Activated CD8-positive, alpha-beta memory T cell treated with anti-CD3 and anti-CD28 coated beads, Interleukin-2, amount 10 ng/mL, durations not matched to agents 7 days and 5 days (primary cell): ENCODE data around the gene HAUS8. TPM values are rescaled to one million over a fixed set of nuclear protein-coding genes. Genes with fewer than 3 reads are reported as not detected.
"Not testable (repeated sequence)": the region's sequence is repeated elsewhere in the genome, so short reads cannot be mapped to it uniquely, and the experiment has no call there.

ENCODE experiments used
- ATAC-seq: fragments of 150-1000 bp; cut with Tn5 transposase; one replicate; pipeline ENCODE4 v1.10.0; 2021; ENCODE audit warnings: moderate library complexity
- CTCF ChIA-PET: fragments of 350-600 bp; sonication (Branson Sonifier 250); formaldehyde crosslinking; loops from one replicate; lab custom pipeline; 2021; ENCODE audit warnings: antibody characterized with exemption; lab: Charles Lee
- DNase-seq: peaks from one replicate; pipeline ENCODE4 v3.0.0-alpha.2; 2020
- H3K27ac Mint-ChIP-seq: one replicate; pipeline ENCODE4 v1.8.0; 2021; ENCODE audit warnings: mild to moderate bottlenecking, mixed read lengths
- H3K27me3 Mint-ChIP-seq: one replicate; pipeline ENCODE4 v1.8.0; 2021; ENCODE audit warnings: mixed read lengths
- H3K36me3 Mint-ChIP-seq: one replicate; pipeline ENCODE4 v1.8.0; 2021; ENCODE audit warnings: mild to moderate bottlenecking, mixed read lengths
- H3K4me1 Mint-ChIP-seq: one replicate; pipeline ENCODE4 v1.8.0; 2021; ENCODE audit warnings: mixed read lengths
- H3K4me3 Mint-ChIP-seq: one replicate; pipeline ENCODE4 v1.8.0; 2021; ENCODE audit warnings: mild to moderate bottlenecking, moderate library complexity, mixed read lengths
- H3K9me3 Mint-ChIP-seq: one replicate; pipeline ENCODE4 v1.8.0; 2022; ENCODE audit warnings: low read depth, mixed read lengths
- total RNA-seq, 2 experiments: library from RNA; stranded (reverse); gene quantifications; one replicate each; pipeline ENCODE4 v1.2.3, GENCODE V29; 2021

Gene HAUS8
- total RNA-seq, 2 experiments from 2014 or later = 62.1 to 73.0 TPM

DNA sequence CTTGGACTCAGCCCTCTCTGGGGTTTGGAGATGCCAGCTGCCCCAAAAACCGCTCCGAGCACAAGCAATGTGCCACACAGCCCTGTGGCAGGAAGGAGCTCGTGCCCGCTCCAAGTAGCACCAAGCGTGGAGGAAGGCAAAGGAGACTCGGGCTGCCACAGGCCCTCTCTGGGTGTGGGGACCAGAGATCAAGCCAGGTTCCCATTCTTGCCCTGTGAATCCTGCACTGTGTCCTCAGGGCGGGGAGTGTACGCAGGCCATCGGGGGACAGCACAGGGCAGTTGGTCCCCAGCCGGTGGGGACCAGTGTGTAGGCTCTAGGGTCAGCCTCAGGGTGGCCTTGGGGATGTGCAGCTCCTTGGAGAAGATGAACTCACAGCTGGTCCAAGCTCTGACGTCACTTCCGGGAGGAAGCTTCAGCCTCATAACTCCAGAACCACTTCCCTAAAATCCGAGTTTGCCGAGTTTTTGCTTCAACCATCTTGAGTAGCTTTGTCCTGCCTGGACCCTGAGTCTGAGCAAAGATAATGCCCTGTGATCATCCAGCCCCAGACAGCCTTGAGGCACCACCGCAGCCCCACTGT is 39.3 kb downstream of the HAUS8 start:
- DNase-seq (no peak), ATAC-seq (no peak)
- H3K4me1 Mint-ChIP-seq = no peaks in the 10 kb centered on the region
- no peak overlapping the region for H3K27ac Mint-ChIP-seq
- no peaks in the 10 kb centered on the region for H3K36me3 Mint-ChIP-seq
- H3K9me3 Mint-ChIP-seq = no peaks in the 10 kb centered on the region
- no peak overlapping the region for H3K4me3 Mint-ChIP-seq
- peaks cover 6% of the 10 kb centered on the region for H3K27me3 Mint-ChIP-seq
- CTCF ChIA-PET = interaction anchor here (0.6 kb wide), 1 partner anchor 358 kb away, joined by 3 read pairs; no protein-coding TSS in a partner anchor

- Mint-ChIP-seq H3K27me3 (peaks cover 24% of the 10 kb centered on the region), H3K4me3 (no peak overlapping the region), H3K36me3 (no peaks in the 10 kb centered on the region), H3K27ac (no peak overlapping the region), H3K9me3 (no peaks in the 10 kb centered on the region), H3K4me1 (no peaks in the 10 kb centered on the region)
- DNase-seq (no peak), ATAC-seq (no peak)
- CTCF ChIA-PET = no interaction called here
Observed at GRCh38 chr19:17031741-17032140, 43.5 kb downstream of the HAUS8 start.

DNA sequence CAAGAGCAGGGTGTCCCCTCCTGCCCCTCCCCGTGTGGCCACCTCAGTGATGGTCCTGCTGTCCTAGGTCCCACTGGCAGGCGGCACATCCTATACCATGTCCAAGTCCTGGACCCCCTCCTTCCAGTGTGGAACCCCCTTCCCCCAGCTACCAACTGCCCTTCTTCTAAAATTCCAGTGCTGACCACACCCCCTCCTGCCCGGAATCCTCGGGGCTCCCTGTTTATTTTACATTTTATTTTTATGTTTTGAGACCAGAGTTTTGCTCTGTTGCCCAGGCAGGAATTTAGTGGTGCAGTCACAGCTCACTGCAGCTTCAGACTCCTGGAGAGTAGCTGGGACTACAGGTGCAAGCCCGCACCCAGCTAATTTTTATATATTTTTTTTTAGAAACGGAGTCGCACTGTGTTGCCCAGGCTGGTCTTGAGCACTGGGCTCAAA is 47.7 kb downstream of the HAUS8 start:
- peaks cover 2% of the 10 kb centered on the region for H3K36me3 Mint-ChIP-seq
- CTCF ChIA-PET = no interaction called here
- no peak overlapping the region for H3K4me3 Mint-ChIP-seq
- H3K4me1 Mint-ChIP-seq = no peaks in the 10 kb centered on the region
- DNase-seq (no peak), ATAC-seq (no peak)
- no peak overlapping the region for H3K27ac Mint-ChIP-seq
- H3K9me3 Mint-ChIP-seq = peaks cover 8% of the 10 kb centered on the region
- peaks cover 55% of the 10 kb centered on the region for H3K27me3 Mint-ChIP-seq

DNA sequence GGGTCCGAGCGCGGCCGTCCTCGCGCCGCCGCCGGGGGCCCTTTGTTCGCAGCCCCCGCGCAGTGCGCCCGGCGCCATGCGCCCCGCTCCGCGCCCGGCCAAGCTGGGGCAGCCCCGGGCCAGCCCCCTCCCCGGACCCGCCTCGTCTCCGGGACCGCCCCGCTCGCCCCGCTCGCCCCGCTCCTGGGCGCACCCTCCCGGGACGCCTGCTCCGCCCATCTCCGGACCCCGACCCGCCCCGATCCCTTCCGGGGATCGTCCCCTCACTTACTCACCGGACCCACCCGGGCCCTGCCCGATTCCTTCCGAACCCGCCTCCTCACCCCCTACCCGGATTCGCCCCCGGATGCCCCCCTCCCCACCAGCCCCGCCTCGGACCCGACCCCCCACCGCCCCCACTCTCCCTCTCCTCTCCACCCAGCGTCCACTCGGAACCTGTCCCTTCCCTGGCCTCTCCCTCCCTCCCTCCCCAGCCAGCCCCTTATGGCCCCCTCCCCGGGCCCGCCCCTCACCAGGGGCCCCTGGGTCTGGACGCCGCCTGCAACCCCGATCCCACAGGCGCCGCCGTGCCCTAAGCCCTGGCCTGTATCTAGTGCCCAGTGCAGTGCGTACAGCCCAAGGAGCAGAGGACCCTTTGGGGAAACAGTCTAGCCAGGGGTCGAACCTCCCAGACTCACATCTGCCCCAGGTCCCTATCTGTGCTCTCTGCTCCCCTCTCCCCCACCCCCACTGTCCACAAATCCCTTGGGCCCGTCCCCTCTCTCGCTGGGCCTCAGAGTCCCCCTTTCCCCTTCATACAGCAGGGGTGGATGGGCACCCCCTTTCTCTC is 48.3 kb downstream of the HAUS8 start, which contains the start of gene CPAMD8:
Gene CPAMD8 (minus strand): TSS at position 105 of the 829 bp plus-strand sequence. CDS start 168 bp downstream, outside the sequence.
- DNase-seq (no peak), ATAC-seq (no peak)
- peaks cover 2% of the 10 kb centered on the region for H3K36me3 Mint-ChIP-seq
- no peak within 1 kb of the TSS for H3K27ac Mint-ChIP-seq
- peaks cover 51% of the 10 kb centered on the region for H3K27me3 Mint-ChIP-seq
- no peaks in the 10 kb centered on the region for H3K4me1 Mint-ChIP-seq
- H3K9me3 Mint-ChIP-seq = peaks cover 8% of the 10 kb centered on the region
- no peak within 1 kb of the TSS for H3K4me3 Mint-ChIP-seq
- CTCF ChIA-PET = no interaction called here

DNA sequence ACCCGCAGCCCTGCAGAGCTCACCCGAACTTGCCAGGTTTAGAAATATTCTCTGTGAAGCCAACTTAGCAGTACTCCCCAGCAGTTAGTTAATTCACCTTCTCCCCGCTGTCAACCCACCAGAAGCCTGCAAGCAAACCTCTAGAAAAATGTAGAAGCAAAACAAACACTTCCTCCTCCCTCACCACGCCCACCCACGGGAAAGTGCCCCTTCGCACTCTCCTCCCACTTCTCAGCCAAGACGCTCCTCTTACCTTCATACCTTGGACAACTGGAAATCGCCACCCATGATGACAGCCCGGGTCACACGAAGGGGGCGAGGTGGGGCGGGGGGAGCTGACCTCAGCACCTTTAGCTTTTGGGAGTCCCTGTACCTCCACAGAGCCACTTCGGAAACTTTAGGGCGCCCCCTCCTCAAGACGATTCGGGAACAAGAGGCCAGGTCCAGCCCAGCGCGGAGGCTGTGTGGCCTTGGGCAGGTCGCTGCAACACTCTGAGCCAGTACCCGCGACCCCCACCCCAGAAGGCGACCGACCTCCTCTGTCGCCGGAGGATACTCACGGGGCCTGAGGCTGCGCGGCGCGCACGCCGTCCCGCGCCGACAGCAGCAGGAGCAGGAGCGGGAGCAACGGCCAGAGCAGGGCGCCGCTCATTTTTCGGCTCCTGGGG is 49.1 kb downstream of the HAUS8 start:
- Mint-ChIP-seq H3K27ac (no peak overlapping the region), H3K4me1 (no peaks in the 10 kb centered on the region), H3K36me3 (peaks cover 2% of the 10 kb centered on the region), H3K27me3 (peaks cover 51% of the 10 kb centered on the region), H3K4me3 (no peak overlapping the region), H3K9me3 (peaks cover 8% of the 10 kb centered on the region)
- DNase-seq = no peak
- ATAC-seq = no peak
- CTCF ChIA-PET = no interaction called here

DNA sequence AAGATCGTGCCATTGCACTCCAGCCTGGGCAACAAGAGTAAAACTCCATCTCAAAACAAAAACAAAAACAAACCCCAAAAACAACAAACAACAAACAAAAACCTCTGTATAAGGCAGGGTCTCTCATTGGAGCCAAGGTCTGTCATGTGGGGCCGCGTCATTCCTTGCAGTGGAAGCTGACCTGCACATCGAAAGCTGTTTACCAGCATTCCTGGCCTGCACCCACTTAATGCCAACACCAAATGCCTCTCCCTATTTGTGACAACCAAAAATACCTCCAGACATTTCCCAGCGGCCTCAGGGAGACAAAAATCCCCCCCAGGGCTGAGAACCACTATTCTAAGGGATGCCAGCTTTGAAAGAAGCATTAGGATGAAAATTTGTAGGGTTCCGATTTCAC is 49.9 kb downstream of the HAUS8 start:
- Mint-ChIP-seq H3K27ac (no peak overlapping the region), H3K4me3 (no peak overlapping the region), H3K9me3 (peaks cover 8% of the 10 kb centered on the region), H3K4me1 (no peaks in the 10 kb centered on the region), H3K36me3 (peaks cover 2% of the 10 kb centered on the region), H3K27me3 (peaks cover 49% of the 10 kb centered on the region)
- no peak for ATAC-seq
- DNase-seq = no peak
- CTCF ChIA-PET = no interaction called here

DNA sequence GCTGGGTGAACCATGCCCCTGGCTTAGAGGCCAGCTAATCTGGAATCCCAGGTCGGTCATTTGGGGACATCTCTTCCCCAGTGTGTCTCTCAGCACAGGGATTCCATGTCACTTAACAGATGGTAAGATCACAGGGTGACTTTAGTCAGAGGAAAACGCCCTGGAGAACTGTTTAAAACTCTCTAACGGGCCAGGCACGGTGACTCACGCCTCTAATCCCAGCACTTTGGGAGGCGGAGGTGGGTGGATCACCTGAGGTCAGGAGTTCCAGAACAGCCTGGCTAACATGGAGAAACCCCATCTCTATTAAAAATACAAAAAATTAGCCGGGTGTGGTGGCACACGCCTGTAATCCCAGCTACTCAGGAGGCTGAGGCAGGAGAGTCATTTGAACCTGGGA is 50.3 kb downstream of the HAUS8 start:
- not testable (repeated sequence) for H3K36me3 Mint-ChIP-seq, H3K4me3 Mint-ChIP-seq
- peaks cover 49% of the 10 kb centered on the region for H3K27me3 Mint-ChIP-seq

GRCh38 chr19:17023805-17024204 is 51.4 kb downstream of the HAUS8 start:
- ATAC-seq (no peak), DNase-seq (no peak)
- H3K4me3 Mint-ChIP-seq = no peak overlapping the region
- H3K36me3 Mint-ChIP-seq = peaks cover 2% of the 10 kb centered on the region
- no peak overlapping the region for H3K27ac Mint-ChIP-seq
- H3K27me3 Mint-ChIP-seq = peaks cover 48% of the 10 kb centered on the region
- CTCF ChIA-PET = no interaction called here
- peaks cover 8% of the 10 kb centered on the region for H3K9me3 Mint-ChIP-seq
- H3K4me1 Mint-ChIP-seq = no peaks in the 10 kb centered on the region

More for the DNA sequence above, 50.3 kb downstream of the HAUS8 start:
- CTCF ChIA-PET, ATAC-seq, DNase-seq, H3K27ac Mint-ChIP-seq, H3K4me1 Mint-ChIP-seq, H3K9me3 Mint-ChIP-seq: not testable (repeated sequence)

DNA sequence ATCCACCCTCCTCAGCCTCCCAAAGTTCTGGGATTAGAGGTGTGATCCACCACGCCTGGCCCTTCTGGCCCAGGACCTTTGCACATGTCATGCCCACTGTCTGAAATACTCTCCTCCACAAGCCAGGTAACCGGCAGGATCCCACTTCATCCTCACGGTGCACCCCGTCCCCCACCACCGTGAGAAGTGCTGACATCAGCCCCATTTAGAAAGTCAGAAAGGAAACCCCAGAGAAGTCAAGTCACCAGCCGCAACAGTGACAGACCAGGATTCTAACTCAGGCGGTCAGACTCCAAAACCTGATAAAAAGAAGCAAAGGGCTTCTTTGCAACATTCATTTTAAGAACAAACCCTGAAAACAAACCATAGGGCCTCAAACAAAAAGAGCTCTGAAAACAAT is 52.5 kb downstream of the HAUS8 start:
- no peak overlapping the region for H3K27ac Mint-ChIP-seq
- DNase-seq (no peak), ATAC-seq (no peak)
- peaks cover 2% of the 10 kb centered on the region for H3K36me3 Mint-ChIP-seq
- H3K4me1 Mint-ChIP-seq = no peaks in the 10 kb centered on the region
- H3K27me3 Mint-ChIP-seq = peaks cover 38% of the 10 kb centered on the region
- peaks cover 8% of the 10 kb centered on the region for H3K9me3 Mint-ChIP-seq
- CTCF ChIA-PET = no interaction called here
- no peak overlapping the region for H3K4me3 Mint-ChIP-seq

DNA sequence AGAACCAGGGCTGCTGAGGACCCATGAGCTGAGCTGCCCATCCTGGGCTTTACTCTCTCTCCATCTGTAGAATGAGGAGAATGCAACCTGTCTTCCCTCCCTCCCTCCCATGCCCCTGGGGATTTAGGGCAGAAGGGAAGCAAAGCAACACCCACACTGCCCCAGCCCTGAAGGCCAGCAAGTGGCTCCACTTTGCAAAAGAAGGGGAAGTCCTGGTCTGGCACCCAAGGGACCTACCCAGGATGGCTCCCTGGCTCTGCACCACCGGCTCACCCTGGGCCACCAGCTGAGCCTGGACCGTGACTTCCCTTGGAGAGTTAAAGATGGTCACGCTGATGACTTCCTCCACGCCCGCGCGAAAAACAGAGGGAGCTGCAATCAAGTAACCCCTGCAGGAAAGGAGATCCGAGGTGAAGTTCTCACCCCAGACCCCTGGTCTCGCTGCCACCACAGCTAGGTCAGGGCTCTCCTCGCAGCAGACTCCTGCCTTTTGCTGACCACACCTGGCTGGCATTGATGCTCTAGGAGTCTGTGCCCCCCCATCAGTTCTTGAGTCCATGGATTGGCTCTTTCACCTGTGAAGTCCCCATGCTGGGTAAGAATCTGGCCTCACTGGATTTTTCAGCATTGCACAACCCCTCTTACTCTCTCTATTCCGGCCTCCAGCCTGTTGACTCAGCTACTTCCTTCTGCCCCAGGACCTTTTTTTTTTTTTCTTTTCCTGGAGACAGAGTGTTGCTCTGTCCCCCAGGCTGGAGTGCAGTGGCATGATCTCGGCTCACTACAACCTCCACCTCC is 53.3 kb downstream of the HAUS8 start:
- peaks cover 2% of the 10 kb centered on the region for H3K36me3 Mint-ChIP-seq
- DNase-seq (no peak), ATAC-seq (no peak)
- H3K4me1 Mint-ChIP-seq = no peaks in the 10 kb centered on the region
- H3K9me3 Mint-ChIP-seq = peaks cover 8% of the 10 kb centered on the region
- no peak overlapping the region for H3K27ac Mint-ChIP-seq
- no peak overlapping the region for H3K4me3 Mint-ChIP-seq
- CTCF ChIA-PET = no interaction called here
- H3K27me3 Mint-ChIP-seq = peaks cover 33% of the 10 kb centered on the region

- Mint-ChIP-seq H3K36me3 (peaks cover 2% of the 10 kb centered on the region), H3K9me3 (peaks cover 8% of the 10 kb centered on the region), H3K27me3 (peaks cover 33% of the 10 kb centered on the region), H3K27ac (no peak overlapping the region), H3K4me1 (no peaks in the 10 kb centered on the region), H3K4me3 (no peak overlapping the region)
- CTCF ChIA-PET = no interaction called here
- no peak for ATAC-seq
- no peak for DNase-seq
Observed at GRCh38 chr19:17021328-17021727, 53.9 kb downstream of the HAUS8 start.

- DNase-seq (no peak), ATAC-seq (no peak)
- Mint-ChIP-seq H3K36me3 (peaks cover 2% of the 10 kb centered on the region), H3K4me3 (no peak overlapping the region), H3K27me3 (peaks cover 28% of the 10 kb centered on the region), H3K4me1 (no peaks in the 10 kb centered on the region), H3K9me3 (peaks cover 8% of the 10 kb centered on the region), H3K27ac (no peak overlapping the region)
- CTCF ChIA-PET = no interaction called here
Observed at GRCh38 chr19:17020823-17021222, 54.4 kb downstream of the HAUS8 start.

DNA sequence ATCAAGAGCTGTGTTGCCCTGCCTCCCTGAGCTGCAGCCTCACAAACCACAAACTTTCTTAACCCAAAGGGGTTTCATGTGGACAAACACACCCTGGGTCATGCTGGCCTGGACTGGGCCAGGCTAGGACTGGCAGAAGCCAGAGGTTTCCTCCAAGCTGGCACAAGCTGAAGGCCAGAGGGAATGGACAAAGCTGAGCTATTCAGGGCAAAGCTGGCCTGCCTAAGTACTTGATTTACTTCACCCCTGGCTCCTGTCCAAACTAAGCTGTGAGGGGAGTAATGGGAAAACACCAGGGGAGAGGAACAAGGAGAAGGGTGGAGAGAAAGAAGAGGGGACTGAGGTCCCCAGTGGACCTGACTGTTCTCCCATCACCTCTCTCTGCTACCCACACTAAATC is 54.9 kb downstream of the HAUS8 start:
- peaks cover 8% of the 10 kb centered on the region for H3K9me3 Mint-ChIP-seq
- H3K27me3 Mint-ChIP-seq = peaks cover 23% of the 10 kb centered on the region
- CTCF ChIA-PET = interaction anchor here (0.7 kb wide), 1 partner anchor 1589 kb away, joined by 3 read pairs; no protein-coding TSS in a partner anchor
- DNase-seq = no peak
- ATAC-seq = no peak
- H3K4me1 Mint-ChIP-seq = no peaks in the 10 kb centered on the region
- no peak overlapping the region for H3K27ac Mint-ChIP-seq
- H3K36me3 Mint-ChIP-seq = peaks cover 2% of the 10 kb centered on the region
- H3K4me3 Mint-ChIP-seq = no peak overlapping the region
